ENCODE measurements around the gene FIGLA.

The FIGLA gene

DNA sequence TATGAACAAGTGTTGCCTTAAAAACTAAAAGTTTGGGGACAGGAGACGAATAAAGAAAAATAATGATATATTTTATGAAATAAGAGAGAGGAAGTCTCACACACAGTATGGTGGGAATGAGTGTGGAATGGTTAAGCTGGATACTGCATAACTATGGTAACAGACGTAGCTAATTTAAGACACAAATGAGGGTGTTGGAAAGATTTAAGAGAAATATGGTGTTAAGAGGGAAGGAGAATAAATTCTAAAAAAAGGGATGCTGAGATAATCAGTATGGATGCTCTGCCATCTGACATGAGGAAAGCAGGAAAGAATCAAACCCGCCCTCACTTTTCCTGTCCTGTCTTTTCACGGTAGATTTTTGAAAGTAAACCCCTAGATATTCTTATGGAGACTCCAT is 33.1 kb downstream of the FIGLA start:
- Histone ChIP-seq H3K27ac (ENCODE audit: low read depth, low read length) (no peak overlapping the region), H3K4me1 (ENCODE audit: control insufficient read depth, insufficient read depth, low read length, unreplicated experiment) (no peaks in the 10 kb centered on the region), H3K4me3 (ENCODE audit: low read depth, low read length) (no peak overlapping the region), H3K79me2 (ENCODE audit: control insufficient read depth, insufficient read depth, low read length, unreplicated experiment) (no peaks in the 10 kb centered on the region), H3K27me3 (ENCODE audit: insufficient read depth, low read length) (peaks cover 84% of the 10 kb centered on the region), H2AFZ (ENCODE audit: low read length, unreplicated experiment) (no peak overlapping the region), H3K36me3 (ENCODE audit: insufficient read depth, low read length) (no peaks in the 10 kb centered on the region)

DNA sequence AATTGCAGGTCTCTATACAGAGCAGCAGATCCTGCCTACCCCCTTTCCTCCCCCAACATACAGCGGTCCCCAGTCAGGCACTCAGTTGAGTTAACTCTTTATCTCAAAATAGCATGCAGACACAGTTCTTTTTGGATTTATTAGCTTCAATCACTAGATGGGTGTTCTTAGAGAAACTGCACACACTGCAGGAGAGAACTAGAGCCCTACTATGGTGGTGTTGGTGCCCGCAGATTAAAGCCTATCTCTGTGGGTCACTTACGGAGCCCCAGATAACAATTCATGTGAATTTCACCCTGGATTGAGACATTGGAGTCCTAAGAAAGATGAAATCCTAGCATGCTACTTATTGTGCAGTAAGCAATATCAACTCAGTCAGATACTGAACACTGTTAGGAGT is 34.3 kb downstream of the FIGLA start:
- no peaks in the 10 kb centered on the region for H3K79me2 ChIP-seq (ENCODE audit: control insufficient read depth, insufficient read depth, low read length, unreplicated experiment)
- no peak overlapping the region for H3K27ac ChIP-seq (ENCODE audit: low read depth, low read length)
- peaks cover 90% of the 10 kb centered on the region for H3K27me3 ChIP-seq (ENCODE audit: insufficient read depth, low read length)
- no peaks in the 10 kb centered on the region for H3K36me3 ChIP-seq (ENCODE audit: insufficient read depth, low read length)
- H3K4me3 ChIP-seq (ENCODE audit: low read depth, low read length): no peak overlapping the region
- H3K4me1 ChIP-seq (ENCODE audit: control insufficient read depth, insufficient read depth, low read length, unreplicated experiment): no peaks in the 10 kb centered on the region
- H2AFZ ChIP-seq (ENCODE audit: low read length, unreplicated experiment): no peak overlapping the region

- Histone ChIP-seq H3K36me3 (ENCODE audit: insufficient read depth, low read length) (no peaks in the 10 kb centered on the region), H3K79me2 (ENCODE audit: control insufficient read depth, insufficient read depth, low read length, unreplicated experiment) (no peaks in the 10 kb centered on the region), H3K27ac (ENCODE audit: low read depth, low read length) (no peak overlapping the region), H2AFZ (ENCODE audit: low read length, unreplicated experiment) (no peak overlapping the region), H3K27me3 (ENCODE audit: insufficient read depth, low read length) (peaks cover 93% of the 10 kb centered on the region), H3K4me1 (ENCODE audit: control insufficient read depth, insufficient read depth, low read length, unreplicated experiment) (no peaks in the 10 kb centered on the region), H3K4me3 (ENCODE audit: low read depth, low read length) (no peak overlapping the region)
Observed at GRCh38 chr2:70753902-70754301, 36.5 kb downstream of the FIGLA start.

- Histone ChIP-seq H3K27me3 (ENCODE audit: insufficient read depth, low read length) (peaks cover 91% of the 10 kb centered on the region), H3K4me1 (ENCODE audit: control insufficient read depth, insufficient read depth, low read length, unreplicated experiment) (no peaks in the 10 kb centered on the region), H3K79me2 (ENCODE audit: control insufficient read depth, insufficient read depth, low read length, unreplicated experiment) (no peaks in the 10 kb centered on the region), H3K27ac (ENCODE audit: low read depth, low read length) (no peak overlapping the region), H2AFZ (ENCODE audit: low read length, unreplicated experiment) (no peak overlapping the region), H3K36me3 (ENCODE audit: insufficient read depth, low read length) (no peaks in the 10 kb centered on the region), H3K4me3 (ENCODE audit: low read depth, low read length) (no peak overlapping the region)
Observed at GRCh38 chr2:70753031-70753430, 37.4 kb downstream of the FIGLA start.

GRCh38 chr2:70752396-70752795 is 38.0 kb downstream of the FIGLA start:
- peaks cover 90% of the 10 kb centered on the region for H3K27me3 ChIP-seq (ENCODE audit: insufficient read depth, low read length)
- no peak overlapping the region for H2AFZ ChIP-seq (ENCODE audit: low read length, unreplicated experiment)
- H3K4me3 ChIP-seq (ENCODE audit: low read depth, low read length): no peak overlapping the region
- H3K79me2 ChIP-seq (ENCODE audit: control insufficient read depth, insufficient read depth, low read length, unreplicated experiment): no peaks in the 10 kb centered on the region
- H3K36me3 ChIP-seq (ENCODE audit: insufficient read depth, low read length): no peaks in the 10 kb centered on the region
- no peak overlapping the region for H3K27ac ChIP-seq (ENCODE audit: low read depth, low read length)
- H3K4me1 ChIP-seq (ENCODE audit: control insufficient read depth, insufficient read depth, low read length, unreplicated experiment): no peaks in the 10 kb centered on the region

DNA sequence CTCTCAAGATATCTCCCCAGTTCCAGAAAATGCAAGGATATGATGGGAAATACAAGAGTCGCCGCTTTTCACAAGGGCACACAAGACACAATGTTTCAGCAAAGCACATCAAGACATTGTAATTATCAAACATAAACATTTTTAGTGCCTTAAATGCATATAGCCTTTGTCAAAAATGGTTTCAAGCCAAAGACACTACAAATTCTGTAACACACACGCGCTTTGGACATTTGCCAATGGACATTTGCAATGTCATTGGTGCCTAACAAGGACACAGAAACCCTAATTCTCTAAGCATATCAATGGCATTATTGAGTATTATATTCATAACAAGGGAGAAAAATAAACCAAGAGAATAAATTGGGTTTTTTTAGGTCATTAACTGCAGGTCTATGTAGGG is 38.6 kb downstream of the FIGLA start:
- H3K27me3 ChIP-seq (ENCODE audit: insufficient read depth, low read length): peaks cover 85% of the 10 kb centered on the region
- no peaks in the 10 kb centered on the region for H3K36me3 ChIP-seq (ENCODE audit: insufficient read depth, low read length)
- H3K27ac ChIP-seq (ENCODE audit: low read depth, low read length): no peak overlapping the region
- no peaks in the 10 kb centered on the region for H3K4me1 ChIP-seq (ENCODE audit: control insufficient read depth, insufficient read depth, low read length, unreplicated experiment)
- no peaks in the 10 kb centered on the region for H3K79me2 ChIP-seq (ENCODE audit: control insufficient read depth, insufficient read depth, low read length, unreplicated experiment)
- no peak overlapping the region for H2AFZ ChIP-seq (ENCODE audit: low read length, unreplicated experiment)
- no peak overlapping the region for H3K4me3 ChIP-seq (ENCODE audit: low read depth, low read length)

DNA sequence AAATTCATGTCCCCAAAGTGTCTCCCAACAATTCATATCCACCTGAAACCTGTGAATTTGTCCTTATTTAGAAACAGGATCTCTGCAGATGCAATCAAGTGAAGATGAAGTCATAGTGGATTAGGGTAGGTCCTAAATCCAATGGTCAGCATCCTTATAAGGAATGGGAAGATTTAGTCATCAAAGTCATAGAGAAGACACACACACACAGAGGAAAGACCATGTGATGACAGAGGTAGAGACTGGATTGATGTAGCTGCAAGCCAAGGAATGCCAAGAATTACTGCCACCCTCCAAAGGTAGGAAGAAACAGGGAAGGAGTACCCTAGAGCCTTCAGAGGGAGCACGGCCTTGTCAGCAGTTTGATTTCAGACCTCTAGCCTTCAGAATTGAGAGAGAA is 40.1 kb downstream of the FIGLA start:
- H3K4me3 ChIP-seq (ENCODE audit: low read depth, low read length): no peak overlapping the region
- H3K27ac ChIP-seq (ENCODE audit: low read depth, low read length): no peak overlapping the region
- H3K79me2 ChIP-seq (ENCODE audit: control insufficient read depth, insufficient read depth, low read length, unreplicated experiment): no peaks in the 10 kb centered on the region
- no peaks in the 10 kb centered on the region for H3K4me1 ChIP-seq (ENCODE audit: control insufficient read depth, insufficient read depth, low read length, unreplicated experiment)
- no peaks in the 10 kb centered on the region for H3K36me3 ChIP-seq (ENCODE audit: insufficient read depth, low read length)
- peaks cover 89% of the 10 kb centered on the region for H3K27me3 ChIP-seq (ENCODE audit: insufficient read depth, low read length)
- no peak overlapping the region for H2AFZ ChIP-seq (ENCODE audit: low read length, unreplicated experiment)

DNA sequence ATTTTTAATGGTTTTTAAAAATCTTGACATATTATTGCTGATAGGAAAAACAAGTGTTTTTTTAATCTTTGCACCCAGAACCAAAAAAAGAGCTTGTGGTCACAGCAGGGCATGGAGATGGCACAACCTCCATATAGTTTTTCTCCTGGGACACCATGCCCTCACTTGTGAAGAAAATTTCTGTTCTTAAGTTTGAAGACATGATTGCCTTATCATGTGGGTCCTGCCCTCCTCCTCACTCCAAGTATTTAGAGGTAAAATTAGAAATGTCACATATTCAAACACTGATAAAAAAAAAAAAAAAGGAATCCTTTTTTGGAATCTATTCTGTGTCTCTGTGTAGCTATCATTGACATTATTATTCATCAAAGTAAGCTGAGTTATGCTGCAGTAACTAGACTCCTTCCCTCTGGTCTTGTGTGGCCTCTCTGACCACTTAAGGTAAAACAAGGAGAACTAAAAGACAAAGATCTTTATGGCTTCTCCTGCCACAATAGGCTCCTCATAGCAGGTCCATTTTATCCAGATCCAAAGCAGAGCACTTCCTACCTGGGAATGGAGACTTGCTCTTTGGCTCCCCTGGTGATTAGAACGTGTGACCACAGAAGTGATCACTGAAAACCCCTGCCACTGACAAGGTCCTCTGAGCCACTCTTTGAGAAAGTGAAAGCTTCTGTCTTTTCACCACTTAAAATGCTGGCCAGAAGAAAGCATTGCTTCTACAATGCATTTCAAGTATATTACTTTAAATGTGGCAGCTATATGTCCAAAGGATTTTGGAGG is 42.2 kb downstream of the FIGLA start:
- peaks cover 85% of the 10 kb centered on the region for H3K27me3 ChIP-seq (ENCODE audit: insufficient read depth, low read length)
- H3K79me2 ChIP-seq (ENCODE audit: control insufficient read depth, insufficient read depth, low read length, unreplicated experiment): no peaks in the 10 kb centered on the region
- no peak overlapping the region for H3K4me3 ChIP-seq (ENCODE audit: low read depth, low read length)
- H2AFZ ChIP-seq (ENCODE audit: low read length, unreplicated experiment): no peak overlapping the region
- no peaks in the 10 kb centered on the region for H3K36me3 ChIP-seq (ENCODE audit: insufficient read depth, low read length)
- H3K4me1 ChIP-seq (ENCODE audit: control insufficient read depth, insufficient read depth, low read length, unreplicated experiment): no peaks in the 10 kb centered on the region
- no peak overlapping the region for H3K27ac ChIP-seq (ENCODE audit: low read depth, low read length)

GRCh38 chr2:70747284-70747683 is 43.2 kb downstream of the FIGLA start:
- H2AFZ ChIP-seq (ENCODE audit: low read length, unreplicated experiment): no peak overlapping the region
- peaks cover 85% of the 10 kb centered on the region for H3K27me3 ChIP-seq (ENCODE audit: insufficient read depth, low read length)
- no peaks in the 10 kb centered on the region for H3K79me2 ChIP-seq (ENCODE audit: control insufficient read depth, insufficient read depth, low read length, unreplicated experiment)
- H3K4me1 ChIP-seq (ENCODE audit: control insufficient read depth, insufficient read depth, low read length, unreplicated experiment): no peaks in the 10 kb centered on the region
- no peaks in the 10 kb centered on the region for H3K36me3 ChIP-seq (ENCODE audit: insufficient read depth, low read length)
- no peak overlapping the region for H3K4me3 ChIP-seq (ENCODE audit: low read depth, low read length)
- H3K27ac ChIP-seq (ENCODE audit: low read depth, low read length): no peak overlapping the region

DNA sequence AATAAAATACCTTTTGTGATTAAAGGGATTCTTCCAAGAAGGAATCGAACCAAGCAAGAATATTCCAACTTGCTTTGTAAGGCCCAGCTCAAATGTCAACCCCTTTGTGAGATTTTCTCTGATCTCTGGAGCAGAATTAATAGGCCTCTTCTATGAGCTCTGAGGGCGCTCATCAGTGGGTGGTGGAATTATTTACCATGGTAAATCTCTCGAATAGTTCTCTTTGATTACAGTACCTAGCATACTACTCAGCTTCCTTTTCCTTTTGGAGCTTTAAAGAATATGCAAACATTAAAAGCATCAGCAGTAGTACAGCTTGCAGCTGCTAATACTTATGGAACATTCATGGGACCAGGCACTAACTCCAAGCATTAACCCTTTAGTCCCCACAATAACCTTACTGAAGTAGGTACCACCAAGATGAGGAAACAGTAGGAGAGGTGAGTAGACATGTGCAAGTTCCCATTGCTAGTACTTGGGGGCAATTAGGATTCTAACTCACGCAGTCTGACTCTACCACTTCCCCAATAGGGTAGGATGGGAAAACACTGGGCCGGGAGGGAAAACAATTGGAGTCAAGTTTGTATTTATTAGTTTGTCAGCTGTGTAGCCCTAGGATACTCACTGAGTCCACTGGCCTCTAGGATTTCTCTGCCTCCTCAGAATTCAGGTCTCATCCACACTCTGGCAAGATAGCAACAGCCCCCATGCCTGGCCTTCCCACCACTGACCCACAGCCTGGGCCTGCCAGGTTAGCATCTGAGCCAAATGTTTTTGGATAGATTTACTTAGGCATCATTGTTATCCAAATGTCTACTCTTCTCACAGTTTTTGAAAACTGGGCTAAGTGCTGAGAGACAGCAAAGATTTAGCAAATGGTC is 44.1 kb downstream of the FIGLA start:
- no peaks in the 10 kb centered on the region for H3K79me2 ChIP-seq (ENCODE audit: control insufficient read depth, insufficient read depth, low read length, unreplicated experiment)
- H3K4me3 ChIP-seq (ENCODE audit: low read depth, low read length): no peak overlapping the region
- H2AFZ ChIP-seq (ENCODE audit: low read length, unreplicated experiment): no peak overlapping the region
- no peak overlapping the region for H3K27ac ChIP-seq (ENCODE audit: low read depth, low read length)
- H3K36me3 ChIP-seq (ENCODE audit: insufficient read depth, low read length): no peaks in the 10 kb centered on the region
- peaks cover 83% of the 10 kb centered on the region for H3K27me3 ChIP-seq (ENCODE audit: insufficient read depth, low read length)
- no peaks in the 10 kb centered on the region for H3K4me1 ChIP-seq (ENCODE audit: control insufficient read depth, insufficient read depth, low read length, unreplicated experiment)

All from ACC112 (cell line).